ENCODE data around the gene MPHOSPH9.

DNA sequence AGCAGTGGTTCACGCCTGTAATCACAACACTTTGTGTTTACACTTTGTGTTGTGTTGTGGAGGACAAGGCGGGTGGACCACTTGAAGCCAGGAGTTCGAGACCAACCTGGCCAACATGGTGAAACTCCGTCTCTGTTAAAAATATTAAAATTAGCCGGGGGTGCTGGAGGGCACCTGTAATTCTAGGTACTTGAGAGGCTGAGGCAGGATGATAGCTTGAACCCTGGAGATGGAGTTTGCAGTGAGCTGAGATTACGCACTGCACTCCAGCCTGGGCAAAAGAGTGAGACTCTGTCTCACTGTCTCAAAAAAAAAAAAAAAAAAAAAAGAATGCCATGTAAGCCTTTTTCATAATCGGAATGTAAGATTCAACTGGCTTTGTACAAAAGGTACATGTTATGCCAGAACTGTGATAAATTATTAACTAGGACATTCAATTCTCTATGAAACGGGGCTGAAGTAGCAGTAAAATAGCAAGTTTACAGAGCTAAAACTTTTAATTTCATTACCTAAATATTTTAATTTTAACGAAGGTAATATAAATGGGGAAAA, 68.2 kb downstream of the MPHOSPH9 start:
- TF ChIP-seq CTCF (IDR thresholded peaks at IDR 0.05) (no peak), POLR2AphosphoS5 (IDR thresholded peaks at IDR 0.05) (no peak), POLR2A (IDR thresholded peaks at IDR 0.05) (no peak), EP300 (IDR thresholded peaks at IDR 0.05) (no peak)

Data from sigmoid colon (tissue), 4 donors.